NCI-H345 treated with DMSO at 0.1 percent for 48 hours (cell line): ENCODE data around the gene PGAM4.
"Not testable (repeated sequence)": the region's sequence is repeated elsewhere in the genome, so short reads cannot be mapped to it uniquely, and the experiment has no call there.

ENCODE experiments used
- DNase-seq: peaks from one replicate; lab custom pipeline; 2025; ENCODE audit not compliant: unreplicated experiment; lab: John Stamatoyannopoulos, UW

PGAM4 gene

GRCh38 chrX:77930581-77930980 lies 38.9 kb downstream of the PGAM4 start:
- no peak for DNase-seq

- no peak for DNase-seq
These were observed 43.7 kb downstream of the PGAM4 start for GRCh38 chrX:77925764-77926163.

- no peak for DNase-seq
These were observed 45.0 kb downstream of the PGAM4 start for GRCh38 chrX:77924320-77924859.

- DNase-seq = no peak
These were observed 46.7 kb downstream of the PGAM4 start for GRCh38 chrX:77922787-77923186.

GRCh38 chrX:77919370-77919769 lies 50.1 kb downstream of the PGAM4 start:
- not testable (repeated sequence) for DNase-seq

GRCh38 chrX:77918568-77918967 lies 50.9 kb downstream of the PGAM4 start:
- DNase-seq = no peak
